GM18858 (cell line): ENCODE results near the gene MYO9A.
"Not testable (repeated sequence)": the region's sequence is repeated elsewhere in the genome, so short reads cannot be mapped to it uniquely, and the experiment has no call there.

Source experiments
- ATAC-seq: cut with Tn5 transposase; IDR thresholded peaks from one replicate; pipeline ENCODE4 v1.9.1; 2021; ENCODE audit not compliant: unreplicated experiment

The MYO9A gene

GRCh38 chr15:72042865-72043264, 75.1 kb downstream of the MYO9A start:
- no peak for ATAC-seq

GRCh38 chr15:72042054-72042453, 75.9 kb downstream of the MYO9A start:
- ATAC-seq = no peak

GRCh38 chr15:72037321-72037720, 80.6 kb downstream of the MYO9A start:
- no peak for ATAC-seq

- ATAC-seq = no peak
Measured at GRCh38 chr15:72034859-72035650, 82.9 kb downstream of the MYO9A start.

GRCh38 chr15:72034351-72034750, 83.6 kb downstream of the MYO9A start:
- no peak for ATAC-seq

GRCh38 chr15:72033711-72034110, 84.2 kb downstream of the MYO9A start:
- ATAC-seq = no peak

- ATAC-seq = no peak
Measured at GRCh38 chr15:72033285-72033684, 84.7 kb downstream of the MYO9A start.

GRCh38 chr15:72021604-72022003, 96.3 kb downstream of the MYO9A start:
- no peak for ATAC-seq

GRCh38 chr15:72020799-72021198, 97.2 kb downstream of the MYO9A start:
- ATAC-seq = no peak

- ATAC-seq = not testable (repeated sequence)
Measured at GRCh38 chr15:72014555-72014954, 103.4 kb downstream of the MYO9A start.

- ATAC-seq = no peak
Measured at GRCh38 chr15:72013703-72014102, 104.2 kb downstream of the MYO9A start.

GRCh38 chr15:72011302-72011942, 106.5 kb downstream of the MYO9A start:
- ATAC-seq = no peak

GRCh38 chr15:72009222-72009621, 108.7 kb downstream of the MYO9A start:
- ATAC-seq = no peak

GRCh38 chr15:72006382-72006781, 111.6 kb downstream of the MYO9A start:
- no peak for ATAC-seq

- ATAC-seq = no peak
Measured at GRCh38 chr15:72005483-72005882, 112.5 kb downstream of the MYO9A start.

- no peak for ATAC-seq
Measured at GRCh38 chr15:71999807-72000206, 118.1 kb downstream of the MYO9A start.

- not testable (repeated sequence) for ATAC-seq
Measured at GRCh38 chr15:71998717-71999116, 119.2 kb downstream of the MYO9A start.

GRCh38 chr15:71997691-71998090, 120.3 kb downstream of the MYO9A start:
- no peak for ATAC-seq

- ATAC-seq = no peak
Measured at GRCh38 chr15:71975816-71976150, 142.2 kb downstream of the MYO9A start.

- ATAC-seq = no peak
Measured at GRCh38 chr15:71974211-71974610, 143.7 kb downstream of the MYO9A start.

- ATAC-seq = no peak
Measured at GRCh38 chr15:71973366-71973765, 144.6 kb downstream of the MYO9A start.

- no peak for ATAC-seq
Measured at GRCh38 chr15:71971905-71972304, 146.0 kb downstream of the MYO9A start.

GRCh38 chr15:71970435-71970834, 147.5 kb downstream of the MYO9A start:
- no peak for ATAC-seq
